Fibroblast of lung (primary cell): ENCODE measurements around the gene MOXD1. TPM values are rescaled to one million over a fixed set of nuclear protein-coding genes. Genes with fewer than 3 reads are reported as not detected.

Experiments used
- DNase-seq, 2 donors: peaks; one replicate each; pipeline versions ENCODE4 v3.0.0 to v3.0.0-alpha.2; 2010; ENCODE audit warnings: low read depth in 2 of 2
- H2AFZ ChIP-seq: 2 replicates; pipeline ENCODE4 v1.5.1; 2012; ENCODE audit warnings: low read length, control low read depth, inconsistent platforms
- H3K27ac ChIP-seq: 2 replicates; pipeline ENCODE4 v1.5.1; 2011; ENCODE audit warnings: low read length, control low read depth; ENCODE audit not compliant: insufficient read depth
- H3K27me3 ChIP-seq: 2 replicates; pipeline ENCODE4 v1.5.1; 2011; ENCODE audit warnings: mild to moderate bottlenecking, low read length; ENCODE audit not compliant: control insufficient read depth, insufficient read depth
- H3K36me3 ChIP-seq: 2 replicates; pipeline ENCODE4 v1.5.1; 2011; ENCODE audit warnings: low read length; ENCODE audit not compliant: control insufficient read depth, insufficient read depth
- H3K4me1 ChIP-seq: 2 replicates; pipeline ENCODE4 v1.5.1; 2011; ENCODE audit warnings: low read length; ENCODE audit not compliant: control insufficient read depth, insufficient read depth; ENCODE audit errors: extremely low read depth
- H3K4me2 ChIP-seq: 2 replicates; pipeline ENCODE4 v1.5.1; 2011; ENCODE audit warnings: low read length, control low read depth; ENCODE audit not compliant: insufficient read depth; ENCODE audit errors: extremely low read depth
- H3K4me3 ChIP-seq, 4 experiments: fragments of 200-600 bp in 1 of 4; sonication (generic) in 1 of 4; replicated peaks in 1 of 4; 2 replicates each; pipeline ENCODE4 v1.5.1; 2011 to 2016; ENCODE audit warnings: low read length in 4 of 4, low read depth in 3 of 4, mild to moderate bottlenecking in 3 of 4, control low read depth in 2 of 4, inconsistent platforms in 1 of 4, mixed read lengths in 1 of 4; ENCODE audit not compliant: insufficient read depth in 1 of 4; ENCODE audit errors: control extremely low read depth in 1 of 4
- H3K79me2 ChIP-seq: 2 replicates; pipeline ENCODE4 v1.5.1; 2012; ENCODE audit warnings: mild to moderate bottlenecking, low read length, inconsistent platforms; ENCODE audit not compliant: control insufficient read depth, insufficient read depth
- H3K9ac ChIP-seq: 2 replicates; pipeline ENCODE4 v1.5.1; 2011; ENCODE audit warnings: mild to moderate bottlenecking, low read length, control low read depth; ENCODE audit not compliant: insufficient read depth
- H3K9me3 ChIP-seq: 2 replicates; pipeline ENCODE4 v1.5.1; 2012; ENCODE audit warnings: low read depth, low read length; ENCODE audit not compliant: control insufficient read depth, insufficient read depth
- H4K20me1 ChIP-seq: 2 replicates; pipeline ENCODE4 v1.5.1; 2011; ENCODE audit warnings: low read length; ENCODE audit not compliant: control insufficient read depth, insufficient read depth; ENCODE audit errors: extremely low read depth
- EZH2 ChIP-seq: IDR thresholded peaks from 2 replicates; pipeline ENCODE4 v1.5.1; 2012; ENCODE audit warnings: low read length, control low read depth, mild to moderate bottlenecking; ENCODE audit errors: missing control alignments
- polyA plus RNA-seq, 2 donors: library from polyadenylated mRNA; depleted of rRNA in 1 of 2; stranded (reverse) in 1 of 2; unstranded in 1 of 2; fragments of >200 nt; gene quantifications; 2 replicates each; pipeline ENCODE4 v1.2.1, GENCODE V29; 2011 to 2012; ENCODE audit warnings: missing spikeins in 1 of 2
- total RNA-seq: library from RNA; depleted of rRNA; stranded (reverse); fragments of >200 nt; gene quantifications from 2 replicates; pipeline ENCODE4 v1.2.1, GENCODE V29; 2014
- TF ChIP-seq, protein P1 (sequence below), 2 donors: IDR thresholded peaks in 1 of 2; conservative IDR thresholded peaks in 1 of 2; 1 replicate in 1 of 2; 2 replicates in 1 of 2; pipeline ENCODE4 v1.5.1; 2011 to 2012; ENCODE audit warnings: low read length in 2 of 2, control low read depth in 1 of 2, inconsistent platforms in 1 of 2, low read depth in 1 of 2, mild to moderate bottlenecking in 1 of 2

MOXD1 gene
- total and polyA plus RNA-seq, 2 donors (not counting 1 experiment from before 2014, with no cell fraction given), result 89.8 to 100 TPM

DNA sequence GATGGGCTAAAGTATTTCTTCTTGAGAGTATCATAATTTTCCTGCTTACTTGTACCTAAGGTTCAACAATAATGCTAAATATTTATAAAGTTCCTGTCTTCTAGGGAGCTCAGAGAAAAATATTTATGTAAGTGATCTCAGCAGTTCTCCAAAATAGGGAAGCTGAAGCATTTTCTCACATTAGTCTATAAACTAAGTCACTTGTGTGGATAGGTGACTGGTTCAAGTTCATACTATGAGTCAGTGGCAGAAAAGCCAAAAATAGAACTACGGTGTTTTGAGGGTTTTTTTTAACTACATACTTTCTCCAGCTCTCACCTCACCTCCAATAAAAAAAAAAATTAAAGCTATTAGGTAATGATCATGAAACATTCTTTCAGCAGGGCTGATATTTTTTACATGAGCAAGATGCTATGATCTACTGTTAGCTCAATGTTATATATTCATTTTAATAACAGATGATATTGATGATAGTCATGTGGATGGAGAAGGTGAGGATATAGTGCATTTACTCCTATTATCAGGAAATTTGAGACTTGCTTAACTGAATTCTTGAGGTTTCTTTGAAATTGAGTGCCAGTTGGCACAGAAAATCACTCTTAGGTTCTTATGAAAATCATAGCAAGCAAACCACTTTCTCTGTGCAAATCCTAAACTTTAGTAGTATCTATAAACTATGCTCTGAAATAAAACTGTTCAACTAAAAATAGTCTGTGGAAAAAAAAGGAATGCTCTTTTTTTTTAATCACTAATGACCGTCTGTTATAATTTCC lies 4.1 kb upstream of the MOXD1 start:
- Histone ChIP-seq H3K4me3 (no peak overlapping the region), H3K36me3 (no peaks in the 10 kb centered on the region), H3K9me3 (no peaks in the 10 kb centered on the region), H3K79me2 (no peaks in the 10 kb centered on the region), H3K4me2 (no peak overlapping the region), H4K20me1 (no peaks in the 10 kb centered on the region), H3K4me1 (peaks cover 4% of the 10 kb centered on the region), H3K27me3 (no peaks in the 10 kb centered on the region), H2AFZ (no peak overlapping the region), H3K27ac (no peak overlapping the region), H3K9ac (no peak overlapping the region)
- peak; percentile 34 to 79 for DNase-seq
- TF ChIP-seq, protein P1, sequence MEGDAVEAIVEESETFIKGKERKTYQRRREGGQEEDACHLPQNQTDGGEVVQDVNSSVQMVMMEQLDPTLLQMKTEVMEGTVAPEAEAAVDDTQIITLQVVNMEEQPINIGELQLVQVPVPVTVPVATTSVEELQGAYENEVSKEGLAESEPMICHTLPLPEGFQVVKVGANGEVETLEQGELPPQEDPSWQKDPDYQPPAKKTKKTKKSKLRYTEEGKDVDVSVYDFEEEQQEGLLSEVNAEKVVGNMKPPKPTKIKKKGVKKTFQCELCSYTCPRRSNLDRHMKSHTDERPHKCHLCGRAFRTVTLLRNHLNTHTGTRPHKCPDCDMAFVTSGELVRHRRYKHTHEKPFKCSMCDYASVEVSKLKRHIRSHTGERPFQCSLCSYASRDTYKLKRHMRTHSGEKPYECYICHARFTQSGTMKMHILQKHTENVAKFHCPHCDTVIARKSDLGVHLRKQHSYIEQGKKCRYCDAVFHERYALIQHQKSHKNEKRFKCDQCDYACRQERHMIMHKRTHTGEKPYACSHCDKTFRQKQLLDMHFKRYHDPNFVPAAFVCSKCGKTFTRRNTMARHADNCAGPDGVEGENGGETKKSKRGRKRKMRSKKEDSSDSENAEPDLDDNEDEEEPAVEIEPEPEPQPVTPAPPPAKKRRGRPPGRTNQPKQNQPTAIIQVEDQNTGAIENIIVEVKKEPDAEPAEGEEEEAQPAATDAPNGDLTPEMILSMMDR (conservative IDR thresholded peaks at IDR 0.05 in 1 of 2, IDR thresholded peaks at IDR 0.05 in 1 of 2; ENCODE audit: low read depth in 1 of 2, low read length in 2 of 2), result no peak
- no peak for TF ChIP-seq EZH2

DNA sequence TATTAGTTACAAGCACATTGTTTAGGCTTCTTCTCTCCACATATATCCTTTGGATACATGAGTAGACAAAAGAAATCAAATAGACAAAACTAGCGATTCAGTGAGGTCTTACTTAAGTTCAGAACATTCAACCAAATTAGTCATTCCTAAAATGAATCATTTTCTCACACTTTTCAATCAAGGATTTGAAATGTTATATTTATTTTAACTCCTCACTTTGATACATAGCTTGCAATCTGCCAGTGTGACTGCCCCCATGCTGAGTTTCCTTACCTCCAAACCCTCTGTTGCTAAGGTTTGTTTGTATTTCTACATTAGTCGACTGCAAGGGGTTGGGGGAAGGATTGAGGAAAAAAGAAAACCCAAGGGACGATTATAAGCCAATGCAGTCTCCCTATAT lies 3.5 kb upstream of the MOXD1 start:
- H3K79me2 ChIP-seq, result no peaks in the 10 kb centered on the region
- H3K4me1 ChIP-seq, result peaks cover 4% of the 10 kb centered on the region
- H3K27ac ChIP-seq, result no peak overlapping the region
- no peak for TF ChIP-seq EZH2
- TF ChIP-seq, protein P1 (conservative IDR thresholded peaks at IDR 0.05 in 1 of 2, IDR thresholded peaks at IDR 0.05 in 1 of 2; ENCODE audit: low read depth in 1 of 2, low read length in 2 of 2), result no peak
- peak in 1 of 2 donors; percentile 45 for DNase-seq
- H3K36me3 ChIP-seq, result no peaks in the 10 kb centered on the region
- no peaks in the 10 kb centered on the region for H3K27me3 ChIP-seq
- H3K4me2 ChIP-seq, result no peak overlapping the region
- H3K9ac ChIP-seq, result no peak overlapping the region
- no peak overlapping the region for H3K4me3 ChIP-seq
- H3K9me3 ChIP-seq, result no peaks in the 10 kb centered on the region
- H4K20me1 ChIP-seq, result no peaks in the 10 kb centered on the region
- no peak overlapping the region for H2AFZ ChIP-seq

DNA sequence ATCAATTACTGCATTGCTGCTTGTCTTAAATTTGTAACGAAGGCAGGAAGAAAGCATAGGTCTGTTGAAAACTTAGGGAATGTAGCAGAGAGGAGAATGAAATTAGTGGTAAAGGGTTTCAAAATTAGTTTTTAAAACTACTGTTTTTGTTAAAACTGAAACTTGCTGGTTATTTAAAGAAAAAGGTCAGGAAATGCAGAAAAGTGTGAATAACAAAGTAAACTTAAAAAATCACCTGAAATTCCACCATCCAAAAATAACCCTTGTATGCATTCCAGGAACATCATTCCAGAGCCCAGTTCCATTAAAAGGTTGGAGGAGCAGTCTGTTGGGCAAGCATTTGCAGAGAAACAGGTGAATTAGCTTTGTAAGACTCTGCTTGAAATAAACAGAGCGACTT lies 3.1 kb upstream of the MOXD1 start:
- H3K4me1 ChIP-seq, result peaks cover 4% of the 10 kb centered on the region
- H3K36me3 ChIP-seq, result no peaks in the 10 kb centered on the region
- no peaks in the 10 kb centered on the region for H3K79me2 ChIP-seq
- H4K20me1 ChIP-seq, result no peaks in the 10 kb centered on the region
- no peak overlapping the region for H3K4me2 ChIP-seq
- H3K27me3 ChIP-seq, result no peaks in the 10 kb centered on the region
- TF ChIP-seq EZH2, result no peak
- TF ChIP-seq, protein P1 (conservative IDR thresholded peaks at IDR 0.05 in 1 of 2, IDR thresholded peaks at IDR 0.05 in 1 of 2; ENCODE audit: low read depth in 1 of 2, low read length in 2 of 2), result no peak
- no peak overlapping the region for H3K4me3 ChIP-seq
- DNase-seq, result no peak
- no peak overlapping the region for H3K27ac ChIP-seq
- no peak overlapping the region for H2AFZ ChIP-seq
- no peak overlapping the region for H3K9ac ChIP-seq
- no peaks in the 10 kb centered on the region for H3K9me3 ChIP-seq
